Measurements from ENCODE around the gene TMEM69.

DNA sequence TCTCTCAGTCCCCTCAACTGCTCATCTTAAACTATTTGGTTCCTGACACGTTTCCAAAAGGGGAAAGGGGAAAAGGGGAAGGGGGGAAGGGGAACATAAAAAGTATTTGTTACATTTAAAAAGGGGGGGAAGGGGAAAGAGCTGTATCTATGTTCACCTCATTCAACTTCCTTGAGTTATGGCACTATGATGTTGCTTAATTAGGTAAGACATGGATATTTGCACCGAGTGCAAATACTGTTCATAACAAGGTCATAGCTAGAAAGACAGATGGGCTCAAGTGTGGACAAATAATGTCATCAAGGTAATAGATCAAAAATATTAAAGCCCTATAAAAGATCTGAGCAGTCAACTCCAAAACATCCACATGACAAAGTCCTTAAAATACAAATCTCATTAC is 27.6 kb upstream of the TMEM69 start:
- TF ChIP-seq, protein P1, sequence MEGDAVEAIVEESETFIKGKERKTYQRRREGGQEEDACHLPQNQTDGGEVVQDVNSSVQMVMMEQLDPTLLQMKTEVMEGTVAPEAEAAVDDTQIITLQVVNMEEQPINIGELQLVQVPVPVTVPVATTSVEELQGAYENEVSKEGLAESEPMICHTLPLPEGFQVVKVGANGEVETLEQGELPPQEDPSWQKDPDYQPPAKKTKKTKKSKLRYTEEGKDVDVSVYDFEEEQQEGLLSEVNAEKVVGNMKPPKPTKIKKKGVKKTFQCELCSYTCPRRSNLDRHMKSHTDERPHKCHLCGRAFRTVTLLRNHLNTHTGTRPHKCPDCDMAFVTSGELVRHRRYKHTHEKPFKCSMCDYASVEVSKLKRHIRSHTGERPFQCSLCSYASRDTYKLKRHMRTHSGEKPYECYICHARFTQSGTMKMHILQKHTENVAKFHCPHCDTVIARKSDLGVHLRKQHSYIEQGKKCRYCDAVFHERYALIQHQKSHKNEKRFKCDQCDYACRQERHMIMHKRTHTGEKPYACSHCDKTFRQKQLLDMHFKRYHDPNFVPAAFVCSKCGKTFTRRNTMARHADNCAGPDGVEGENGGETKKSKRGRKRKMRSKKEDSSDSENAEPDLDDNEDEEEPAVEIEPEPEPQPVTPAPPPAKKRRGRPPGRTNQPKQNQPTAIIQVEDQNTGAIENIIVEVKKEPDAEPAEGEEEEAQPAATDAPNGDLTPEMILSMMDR (IDR thresholded peaks at IDR 0.05), result no peak
- TF ChIP-seq ZFX (IDR thresholded peaks at IDR 0.05; ENCODE audit: borderline replicate concordance), result no peak
